Mucosa of descending colon (tissue), 3 donors: ENCODE results near the gene SDK1. TPM values are rescaled to one million over a fixed set of nuclear protein-coding genes. Genes with fewer than 3 reads are reported as not detected.

ENCODE experiments used
- ATAC-seq: fragments of 200-7000 bp; cut with Tn5 transposase; one replicate; pipeline ENCODE4 v1.9.1; 2020; ENCODE audit warnings: mild to moderate bottlenecking, moderate library complexity
- DNase-seq, 3 donors: peaks; one replicate each; pipeline ENCODE4 v3.0.0-alpha.2; 2020
- H3K36me3 ChIP-seq: fragments of 200-600 bp; one replicate; pipeline ENCODE4 v1.8.0; 2021; ENCODE audit warnings: low read depth, mild to moderate bottlenecking
- H3K4me1 ChIP-seq: fragments of 200-600 bp; one replicate; pipeline ENCODE4 v1.8.0; 2021; ENCODE audit warnings: low read depth, mild to moderate bottlenecking
- H3K4me3 ChIP-seq: fragments of 200-600 bp; one replicate; pipeline ENCODE4 v1.8.0; 2021; ENCODE audit warnings: mild to moderate bottlenecking
- H3K9me3 ChIP-seq: fragments of 200-600 bp; one replicate; pipeline ENCODE4 v1.8.0; 2021; ENCODE audit warnings: mild to moderate bottlenecking
- CTCF ChIP-seq: fragments of 200-600 bp; IDR thresholded peaks from one replicate; pipeline ENCODE4 v1.8.0; 2022; ENCODE audit warnings: antibody characterized with exemption, mild to moderate bottlenecking
- intact Hi-C, 2 donors: fragments of 100-400 bp; cut with DNase I in 1 of 2; cut with micrococcal nuclease in 1 of 2; formaldehyde crosslinking; loops; one replicate each; pipeline versions ENCODE4 v1.11.0 to v1.11.1; 2022; cut with DNase I, micrococcal nuclease
- total RNA-seq, 3 donors: library from RNA; stranded (reverse); fragmentation: NEBNext Ultra II Directional in 2 of 3; extraction: Animal tissue kit (Norgen Biotek cat#: 25700) in 2 of 3; gene quantifications; one replicate each; pipeline versions ENCODE4 v1.2.1 to v1.2.4, GENCODE V29; 2021 to 2023
- donor health status: DM: no; HTN: no; CAD: no; lungs with moderate emphysema.
- donor health status: DM: no; HTN: no; CAD: no.
- donor health status: DM: no; HTN: yes; CAD: no.

Gene SDK1
- total RNA-seq, 3 donors from 2014 or later: 2.7 to 20.2 (median 4.2) TPM

- Histone ChIP-seq H3K4me3 (no peak overlapping the region), H3K4me1 (no peaks in the 10 kb centered on the region), H3K9me3 (no peaks in the 10 kb centered on the region), H3K36me3 (no peaks in the 10 kb centered on the region)
- intact Hi-C loops: no loop called here
- DNase-seq (no peak), ATAC-seq (no peak)
- no peak for TF ChIP-seq CTCF
Observed at GRCh38 chr7:3327655-3328054, 26.6 kb downstream of the SDK1 start.

DNA sequence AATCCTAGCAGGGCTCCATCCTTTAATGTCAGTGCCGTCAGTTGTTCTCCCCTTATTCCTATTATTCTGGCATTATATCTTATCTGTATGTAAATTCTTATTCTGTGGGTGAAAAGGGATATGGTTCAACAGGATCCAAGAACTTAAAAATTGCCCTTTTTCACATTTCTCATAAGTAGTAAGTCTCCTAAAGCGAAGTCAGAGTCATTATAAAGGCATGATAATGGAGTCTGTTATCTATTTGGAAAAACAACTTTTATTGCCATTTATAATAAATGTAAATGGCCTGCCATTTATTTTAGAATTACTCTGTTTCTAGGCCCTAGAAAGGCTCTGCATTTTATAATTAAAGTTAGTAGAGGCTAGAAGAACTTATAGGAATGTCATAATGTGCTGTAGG, 31.3 kb downstream of the SDK1 start:
- Histone ChIP-seq H3K36me3 (no peaks in the 10 kb centered on the region), H3K4me3 (no peak overlapping the region), H3K9me3 (no peaks in the 10 kb centered on the region), H3K4me1 (no peaks in the 10 kb centered on the region)
- no peak for TF ChIP-seq CTCF
- intact Hi-C loops: no loop called here
- ATAC-seq (no peak), DNase-seq (no peak)

DNA sequence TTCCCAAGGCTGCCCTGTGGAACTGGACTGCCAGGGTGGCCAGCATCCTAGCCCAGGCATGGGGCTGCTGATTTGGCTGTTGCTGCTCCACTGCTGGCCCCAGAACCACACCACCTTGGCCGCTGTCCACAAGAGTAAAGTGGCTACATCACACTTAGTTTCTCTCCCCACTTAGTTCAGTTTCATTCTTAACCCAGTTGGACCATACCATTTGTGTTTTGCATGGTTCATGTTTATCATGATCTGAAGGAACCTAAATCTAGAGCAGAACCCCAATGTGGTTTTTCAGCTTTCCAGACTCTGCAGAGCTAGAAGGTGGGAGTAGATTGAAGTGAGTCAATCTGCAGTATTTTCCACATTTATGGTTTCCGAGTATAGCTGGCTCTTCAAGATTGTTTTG, 32.8 kb downstream of the SDK1 start:
- no peak for TF ChIP-seq CTCF
- no peaks in the 10 kb centered on the region for H3K9me3 ChIP-seq
- DNase-seq: no peak
- H3K4me1 ChIP-seq: no peaks in the 10 kb centered on the region
- H3K4me3 ChIP-seq: no peak overlapping the region
- no peak for ATAC-seq
- intact Hi-C loops: no loop called here
- no peaks in the 10 kb centered on the region for H3K36me3 ChIP-seq

- no peak overlapping the region for H3K4me3 ChIP-seq
- ATAC-seq (no peak), DNase-seq (no peak)
- intact Hi-C loops: no loop called here
- H3K9me3 ChIP-seq: no peaks in the 10 kb centered on the region
- no peaks in the 10 kb centered on the region for H3K4me1 ChIP-seq
- no peaks in the 10 kb centered on the region for H3K36me3 ChIP-seq
- TF ChIP-seq CTCF: no peak
Observed at GRCh38 chr7:3336042-3336665, 35.1 kb downstream of the SDK1 start.

- TF ChIP-seq CTCF: no peak
- Histone ChIP-seq H3K36me3 (no peaks in the 10 kb centered on the region), H3K4me3 (no peak overlapping the region), H3K9me3 (no peaks in the 10 kb centered on the region), H3K4me1 (no peaks in the 10 kb centered on the region)
- no peak for ATAC-seq
- intact Hi-C loops: no loop called here
- DNase-seq: no peak
Observed at GRCh38 chr7:3338161-3338560, 37.1 kb downstream of the SDK1 start.
